Measurements from ENCODE around the gene CFAP73.
"Not testable (repeated sequence)": the region's sequence is repeated elsewhere in the genome, so short reads cannot be mapped to it uniquely, and the experiment has no call there.

CFAP73 gene

DNA sequence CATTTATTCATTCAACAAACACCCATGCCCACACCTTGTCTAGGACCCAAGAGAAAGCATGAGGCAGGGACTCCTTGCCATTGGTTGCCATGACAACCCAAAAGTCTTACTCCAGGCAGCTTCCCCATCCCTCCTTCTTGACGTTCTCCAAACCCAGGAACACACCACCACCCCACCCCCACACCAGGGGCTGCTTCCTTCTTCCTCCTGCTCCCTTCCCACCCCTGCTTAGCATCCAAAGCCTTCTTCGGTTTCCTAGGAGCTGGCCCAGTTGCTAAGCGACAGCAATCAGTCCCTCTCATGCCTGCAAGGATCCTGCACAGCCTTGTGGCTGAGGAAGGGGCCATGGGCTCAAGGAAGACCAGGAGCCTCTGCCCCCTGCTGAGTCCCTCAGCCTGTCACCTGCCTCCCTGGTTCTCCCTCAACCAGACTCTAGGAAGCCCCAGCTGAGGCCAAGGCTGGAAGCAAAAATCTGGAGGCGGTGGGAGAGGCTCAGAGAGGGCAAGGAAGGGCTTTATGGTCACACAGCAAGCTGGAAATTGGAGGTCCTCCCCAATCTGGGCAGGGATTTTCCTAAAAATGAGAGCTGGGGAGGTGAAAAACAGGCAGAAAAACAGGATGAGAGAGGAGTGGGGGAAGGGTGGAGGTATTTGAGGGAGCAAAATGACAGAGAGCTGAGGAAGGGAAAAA lies 29.4 kb upstream of the CFAP73 start:
- no peak for DNase-seq (ENCODE audit: low spot score)

DNA sequence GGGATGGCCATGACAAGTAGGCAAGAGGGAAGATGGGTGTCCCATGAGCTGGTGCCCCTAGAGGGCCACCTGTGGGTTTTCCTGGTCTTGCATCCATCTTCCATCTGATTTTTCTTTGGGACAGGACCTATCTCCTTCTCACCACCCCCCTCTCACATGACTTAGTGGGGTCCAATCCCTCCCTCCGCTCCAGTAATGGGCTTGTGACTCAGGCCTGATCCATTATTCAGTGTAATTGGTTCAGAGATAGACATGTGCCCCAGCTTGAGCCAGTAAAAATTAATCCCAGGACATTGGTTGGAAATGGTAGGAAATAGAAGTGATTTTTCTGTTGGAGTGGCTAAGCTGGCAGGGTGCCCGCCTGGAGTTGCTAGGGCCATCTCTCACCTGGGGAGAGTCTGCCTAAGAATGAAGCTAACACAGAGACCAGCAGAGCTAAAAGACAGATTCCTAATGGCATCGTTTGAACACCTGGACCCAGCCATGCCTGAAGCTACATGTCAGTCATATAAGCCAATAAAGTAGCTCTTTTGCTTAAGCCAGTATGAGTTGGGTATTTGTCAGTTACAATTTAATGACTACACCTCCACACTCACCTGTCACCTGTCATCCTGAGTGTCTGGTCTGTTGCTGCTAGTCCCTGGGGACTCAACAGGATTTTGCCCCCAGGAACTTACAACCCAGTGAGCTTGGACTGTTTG lies 28.7 kb upstream of the CFAP73 start:
- DNase-seq (ENCODE audit: low spot score), result no peak

DNA sequence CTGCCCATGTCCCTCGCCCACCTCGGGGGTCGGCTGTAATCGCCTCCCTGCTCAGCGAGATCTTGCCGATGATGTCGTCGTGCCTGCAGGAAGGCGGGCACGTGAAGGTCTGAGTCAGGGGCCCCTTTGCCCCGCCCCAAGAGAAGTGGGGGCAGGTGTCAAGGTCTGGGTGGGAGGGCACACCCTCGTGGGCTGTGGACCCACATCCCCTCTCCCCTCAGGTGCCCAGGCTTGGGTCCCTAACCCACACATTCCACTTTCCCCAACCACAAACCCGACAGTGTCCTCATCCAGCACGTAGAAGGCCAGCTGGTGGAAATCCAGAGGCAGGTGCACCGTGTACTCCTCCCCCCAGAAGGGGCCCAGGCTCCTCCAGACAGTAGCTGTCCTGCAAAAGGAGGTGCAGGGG lies 21.7 kb upstream of the CFAP73 start:
- DNase-seq (ENCODE audit: low spot score), result no peak

DNA sequence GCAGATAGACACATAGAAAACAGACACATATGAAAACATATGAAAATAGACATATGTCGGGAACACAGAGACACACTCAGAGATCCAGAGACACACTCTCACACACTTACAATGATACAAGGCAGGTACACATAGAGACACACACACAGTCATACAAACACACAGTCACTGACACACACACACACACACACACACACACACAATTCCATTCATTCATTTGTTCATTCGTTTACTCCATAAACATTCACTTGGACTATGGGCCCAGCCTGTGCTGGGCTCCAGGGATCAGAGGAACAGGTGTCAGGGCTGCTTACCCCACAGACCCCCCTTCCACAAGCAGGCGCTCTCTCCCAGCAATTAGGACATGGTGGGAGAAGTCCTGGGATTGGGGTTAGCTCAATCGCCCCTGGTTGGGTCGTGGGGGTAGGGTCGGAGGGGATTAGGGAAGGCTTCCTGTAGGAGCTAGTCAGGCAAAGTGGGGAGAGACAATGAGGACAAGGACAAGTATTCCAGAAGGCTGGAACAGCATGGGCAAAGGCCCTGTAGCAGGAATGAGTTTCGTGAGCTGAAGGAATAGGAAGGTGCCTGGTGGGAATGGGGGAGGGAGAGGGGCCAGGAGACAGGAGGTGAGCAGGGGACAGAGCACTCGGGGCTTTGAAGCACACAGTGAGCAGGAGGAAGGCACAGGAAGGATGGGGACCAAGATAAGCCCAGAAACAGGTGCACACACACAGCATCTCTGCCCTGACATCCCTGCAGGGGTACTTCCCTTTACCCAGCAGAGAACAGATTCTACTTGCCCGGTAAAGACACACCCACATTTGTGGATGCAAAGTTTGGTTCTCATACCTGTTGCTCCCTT lies 20.5 kb upstream of the CFAP73 start:
- DNase-seq (ENCODE audit: low spot score), result no peak

DNA sequence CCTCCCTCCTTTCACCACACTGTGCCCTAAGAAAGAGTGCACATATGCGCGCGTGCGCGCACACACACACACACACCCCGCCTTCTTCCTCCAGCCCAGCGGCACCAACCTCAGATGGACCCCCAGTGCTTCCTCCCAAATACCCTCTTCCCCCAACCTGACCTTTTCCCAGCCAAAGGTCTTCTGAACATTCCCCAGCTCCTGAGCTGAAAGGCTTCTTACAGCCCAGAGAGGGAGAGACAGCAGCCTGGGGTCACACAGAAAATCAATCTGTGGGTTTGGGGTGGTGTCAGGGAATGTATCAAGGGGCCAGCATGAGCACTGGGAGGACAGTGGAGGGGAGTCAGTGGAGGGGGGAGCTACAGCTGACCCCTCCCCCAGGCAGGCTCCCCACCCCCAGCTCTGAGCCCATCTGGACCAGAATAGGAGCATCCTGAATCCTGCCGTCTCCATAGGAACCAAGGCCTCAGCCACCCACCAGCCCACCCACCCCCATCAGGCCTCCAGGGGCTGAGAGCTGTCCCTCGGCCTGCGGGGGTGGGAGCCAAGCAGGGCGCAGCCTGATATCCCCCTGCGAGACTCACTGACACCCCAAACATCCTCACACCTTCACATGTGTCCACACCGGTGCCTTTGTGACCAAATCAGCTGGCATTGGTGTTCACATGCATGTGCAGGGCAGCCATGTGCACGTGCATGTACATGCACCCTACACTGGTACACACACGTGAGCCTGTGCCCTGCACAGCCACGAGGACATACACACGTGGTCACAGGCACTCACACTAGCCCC lies 19.7 kb upstream of the CFAP73 start:
- no peak for DNase-seq (ENCODE audit: low spot score)

DNA sequence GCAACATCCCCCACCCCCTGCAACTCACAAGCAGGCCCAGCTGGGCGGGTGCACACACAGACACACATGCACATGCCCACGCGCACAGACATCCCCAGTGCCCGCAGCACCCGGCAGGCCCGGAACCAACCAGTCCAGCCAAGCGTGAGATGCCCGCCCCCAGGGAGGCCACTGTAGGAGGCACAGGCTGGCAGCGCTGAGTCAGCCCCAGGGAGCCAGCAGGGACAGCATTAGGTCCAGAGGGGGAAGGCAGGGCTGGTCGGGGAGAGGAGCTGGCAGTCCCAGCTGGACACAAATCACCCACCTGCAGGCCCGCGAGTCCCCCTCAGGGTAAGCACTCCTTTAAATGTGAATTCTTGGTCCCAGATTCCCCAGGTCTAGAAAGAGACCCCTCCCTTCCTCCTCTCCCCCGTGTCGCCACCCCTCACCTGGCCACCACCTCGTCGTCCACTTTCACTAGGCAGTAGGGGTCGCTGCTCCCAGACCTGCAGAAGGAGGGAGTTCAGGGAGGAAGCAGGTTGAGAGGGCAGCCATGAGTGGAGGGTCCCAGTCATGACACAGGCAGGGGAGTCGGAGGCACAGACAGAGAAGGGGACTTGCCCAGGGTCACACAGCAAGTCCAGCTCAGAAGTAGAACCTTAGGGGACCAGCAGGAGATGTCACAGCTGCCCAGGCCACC lies 18.9 kb upstream of the CFAP73 start:
- no peak for DNase-seq (ENCODE audit: low spot score)

DNA sequence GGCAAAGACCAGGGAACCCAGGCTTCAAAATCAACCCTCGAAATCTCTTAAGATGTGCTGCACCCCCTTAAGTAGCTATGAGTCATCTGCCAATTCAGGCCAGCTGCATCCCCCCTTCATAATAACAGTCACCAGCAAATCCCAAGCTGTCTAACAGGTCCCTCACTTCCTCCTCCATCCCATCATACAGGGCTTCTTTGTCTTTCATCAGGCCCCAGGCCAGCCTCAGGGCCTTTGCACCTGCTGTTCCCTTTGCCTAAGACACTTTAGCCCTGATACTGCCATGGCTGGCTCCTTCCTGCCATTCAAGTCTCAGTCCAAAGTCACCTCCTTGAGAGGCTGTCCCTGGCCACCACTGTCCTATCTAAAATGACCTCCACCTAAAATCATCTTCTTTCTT lies 18.0 kb upstream of the CFAP73 start:
- no peak for DNase-seq (ENCODE audit: low spot score)

DNA sequence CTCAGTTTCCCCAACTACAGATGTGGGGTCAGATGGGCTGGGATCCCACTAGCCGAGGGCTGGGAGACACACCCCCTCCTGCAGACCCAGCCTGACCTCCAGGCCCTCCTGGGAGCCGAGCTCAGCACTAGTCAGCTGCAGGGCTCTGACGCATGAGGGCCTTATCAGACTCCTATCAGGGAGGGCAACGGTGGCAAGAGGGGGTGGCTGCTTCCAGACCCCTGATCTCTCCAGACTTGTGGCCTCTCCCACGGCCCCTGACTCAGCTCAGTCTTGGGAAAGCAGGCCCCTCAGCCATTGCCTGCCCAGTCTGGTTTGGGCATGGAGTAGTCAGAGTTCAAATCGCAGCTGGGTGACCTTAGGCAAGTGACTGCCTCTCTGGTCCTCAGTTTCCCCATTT lies 16.5 kb upstream of the CFAP73 start:
- DNase-seq (ENCODE audit: low spot score), result no peak

DNA sequence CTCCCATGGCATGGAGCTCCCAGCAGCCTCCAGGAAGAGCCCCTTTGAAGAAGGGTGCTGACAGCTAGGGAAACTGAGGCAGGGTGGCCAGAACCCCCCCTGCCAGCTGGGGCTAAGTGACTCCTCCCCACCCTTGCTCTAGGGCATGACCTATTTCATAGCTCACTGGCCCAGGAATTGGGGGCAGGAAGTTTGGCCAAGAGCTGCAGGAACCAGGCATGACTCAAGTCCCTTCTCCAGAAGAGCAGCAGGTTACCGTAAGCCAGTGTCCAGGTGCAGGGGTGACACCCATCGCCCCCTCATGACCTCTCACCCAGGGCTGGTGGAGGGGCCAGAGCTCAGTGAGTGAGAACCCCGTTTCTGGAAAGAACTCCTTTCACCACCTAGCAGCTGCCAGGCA lies 15.9 kb upstream of the CFAP73 start:
- no peak for DNase-seq (ENCODE audit: low spot score)

DNA sequence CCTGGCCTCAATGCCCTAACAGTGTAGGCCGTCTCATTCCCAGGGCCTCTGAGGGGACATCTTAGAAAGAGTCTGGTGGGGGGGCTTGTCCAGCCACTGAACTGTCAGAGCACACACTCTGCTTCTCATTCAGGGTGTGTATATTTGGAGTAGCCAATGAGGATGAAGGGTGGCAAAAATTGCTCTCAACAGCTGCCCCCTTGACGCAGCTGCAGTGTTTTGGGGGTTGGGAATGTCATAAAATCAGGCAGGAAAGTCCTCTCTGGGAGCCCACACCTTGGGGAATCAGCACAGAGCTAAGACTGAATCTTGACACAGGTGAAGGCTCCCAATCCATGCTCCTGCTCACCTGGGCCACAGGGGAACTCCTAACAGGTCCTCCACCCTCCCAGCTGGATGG lies 15.5 kb upstream of the CFAP73 start:
- no peak for DNase-seq (ENCODE audit: low spot score)

DNA sequence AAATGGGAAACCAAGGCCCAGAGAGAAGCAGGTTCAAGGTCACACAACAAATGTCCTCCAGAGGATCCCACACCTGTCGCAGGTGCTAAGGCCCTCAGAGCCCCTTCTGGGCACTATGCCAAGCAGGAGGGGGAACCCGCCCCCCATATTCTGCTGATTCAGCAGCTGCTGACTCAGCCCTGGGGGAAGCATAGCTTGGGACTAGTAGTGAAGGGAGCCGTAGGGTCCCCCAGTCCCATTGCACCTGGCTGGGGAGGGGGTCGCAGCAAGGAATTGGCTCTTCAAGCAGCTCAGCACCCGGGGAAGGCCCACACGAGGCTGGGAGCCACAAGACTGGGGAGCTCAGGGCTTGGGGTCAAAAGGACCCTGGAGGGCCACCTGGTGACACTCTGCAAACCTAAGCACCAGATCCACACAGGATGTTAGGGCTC lies 15.0 kb upstream of the CFAP73 start:
- no peak for DNase-seq (ENCODE audit: low spot score)

DNA sequence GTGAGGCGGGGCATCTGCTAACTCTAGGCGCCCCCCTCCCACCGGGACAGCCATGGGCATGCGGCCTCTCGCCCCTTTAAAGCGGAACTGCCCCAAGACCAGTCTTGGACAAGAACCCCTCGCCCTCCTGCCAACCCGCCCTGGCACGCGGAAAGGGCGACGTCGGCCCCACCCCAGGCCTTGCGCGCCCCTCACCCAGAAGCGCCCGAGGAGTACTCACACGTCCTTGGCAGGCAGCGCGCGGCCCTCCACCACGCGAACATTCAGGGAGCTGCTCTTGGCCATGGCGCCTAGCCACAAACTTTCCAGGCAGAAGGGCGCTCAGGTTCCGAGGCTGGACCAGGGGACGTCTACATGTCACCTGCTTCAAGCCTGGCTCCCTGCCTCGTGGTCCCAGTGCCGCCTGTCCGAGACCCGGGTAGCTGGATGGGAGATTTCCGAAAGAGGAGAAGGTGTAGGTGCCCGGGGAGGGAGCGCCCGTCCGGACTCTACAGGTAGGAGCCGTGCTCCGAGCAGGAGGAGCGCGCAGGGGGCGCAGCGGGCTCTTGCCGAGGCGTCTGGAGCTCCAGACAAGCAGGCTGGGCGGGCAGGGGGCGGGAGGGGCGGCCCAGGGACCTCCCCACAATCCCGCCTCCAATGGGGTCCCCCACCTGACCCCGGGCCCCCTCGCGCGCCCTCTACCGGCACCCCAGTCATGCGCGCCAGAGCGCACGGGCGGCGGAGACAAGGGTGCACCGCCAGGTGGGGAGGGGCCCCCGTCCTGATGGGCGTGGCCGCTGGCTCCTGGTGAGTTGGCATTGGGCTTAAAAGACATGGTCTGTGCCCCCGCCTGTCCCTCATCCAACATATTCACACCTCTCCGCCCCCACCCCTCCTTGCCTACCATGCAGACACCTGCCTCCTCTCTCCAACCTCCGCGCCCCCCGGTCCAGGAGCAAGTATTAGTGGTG lies 14.1 kb upstream of the CFAP73 start, which contains the start of gene RASAL1:
RASAL1 (minus strand) TSS at position 584 of the 950 bp plus-strand sequence; CDS start at position 285, 299 bp downstream.
- DNase-seq (ENCODE audit: low spot score), result no peak

DNA sequence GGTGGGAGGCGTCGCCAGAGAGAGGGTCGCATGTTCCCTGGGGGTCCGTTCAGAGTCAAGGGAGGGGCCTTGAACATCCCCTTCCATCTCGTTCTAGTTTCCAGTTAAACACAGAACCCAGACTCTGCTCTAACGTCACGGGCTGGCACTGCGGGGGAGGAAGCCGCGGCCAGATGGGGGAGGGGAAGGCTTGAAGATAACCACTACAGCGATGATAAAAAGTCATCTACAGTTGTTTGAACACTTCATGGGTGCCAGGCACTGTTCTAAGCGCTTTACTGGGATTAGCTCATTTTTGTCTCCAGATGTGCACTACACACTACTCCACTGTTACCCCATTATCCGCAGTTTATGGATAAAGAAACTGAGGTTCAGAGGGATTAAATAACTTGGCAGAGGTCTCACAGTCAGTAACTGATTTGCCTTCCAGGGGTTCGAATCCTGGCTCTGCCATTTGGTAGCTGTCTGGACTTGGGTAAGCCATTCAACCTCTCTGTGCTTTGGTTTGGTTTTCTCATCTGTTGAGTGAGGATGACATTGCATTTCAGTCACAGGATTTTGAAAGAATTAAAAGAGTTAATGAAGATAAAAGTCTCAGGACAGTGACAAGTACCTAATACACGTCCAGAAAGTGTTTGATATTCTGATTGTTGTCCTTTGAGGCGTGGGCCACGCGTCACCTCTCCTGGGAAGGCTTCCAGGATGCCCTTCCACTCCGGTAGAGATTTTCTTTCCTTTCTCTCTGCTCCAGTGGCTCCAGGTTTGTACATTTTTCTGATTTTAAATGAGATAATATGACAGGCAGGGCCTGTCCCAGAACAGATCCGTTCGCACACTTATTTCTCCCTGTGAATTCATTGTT lies 13.2 kb upstream of the CFAP73 start:
- DNase-seq (ENCODE audit: low spot score), result no peak

DNA sequence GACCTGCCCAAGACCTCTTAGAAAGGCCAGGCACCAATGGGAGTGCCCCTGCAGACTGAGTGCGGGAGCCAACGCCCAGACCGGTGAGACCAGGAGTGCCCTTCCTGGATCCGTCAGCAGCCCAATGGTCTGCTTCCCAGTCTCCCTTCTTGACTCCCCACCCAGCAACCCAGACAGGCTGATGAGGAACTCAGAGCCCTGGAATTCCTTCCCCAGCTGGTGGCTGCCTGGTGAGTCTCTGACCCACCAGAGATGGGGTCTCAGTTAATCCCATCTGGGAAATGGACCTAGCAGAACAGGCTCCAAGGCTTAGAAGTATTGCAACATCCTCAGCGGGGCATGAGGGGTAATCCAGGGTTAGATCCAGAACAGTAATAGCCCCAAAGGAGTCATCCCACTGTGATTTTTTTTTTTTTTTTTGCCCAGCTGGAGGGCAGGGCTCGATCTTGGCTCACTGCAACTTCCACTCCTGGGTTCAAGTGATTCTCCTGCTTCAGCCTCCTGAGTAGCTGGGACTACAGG lies 12.5 kb upstream of the CFAP73 start:
- DNase-seq (ENCODE audit: low spot score), result no peak

DNA sequence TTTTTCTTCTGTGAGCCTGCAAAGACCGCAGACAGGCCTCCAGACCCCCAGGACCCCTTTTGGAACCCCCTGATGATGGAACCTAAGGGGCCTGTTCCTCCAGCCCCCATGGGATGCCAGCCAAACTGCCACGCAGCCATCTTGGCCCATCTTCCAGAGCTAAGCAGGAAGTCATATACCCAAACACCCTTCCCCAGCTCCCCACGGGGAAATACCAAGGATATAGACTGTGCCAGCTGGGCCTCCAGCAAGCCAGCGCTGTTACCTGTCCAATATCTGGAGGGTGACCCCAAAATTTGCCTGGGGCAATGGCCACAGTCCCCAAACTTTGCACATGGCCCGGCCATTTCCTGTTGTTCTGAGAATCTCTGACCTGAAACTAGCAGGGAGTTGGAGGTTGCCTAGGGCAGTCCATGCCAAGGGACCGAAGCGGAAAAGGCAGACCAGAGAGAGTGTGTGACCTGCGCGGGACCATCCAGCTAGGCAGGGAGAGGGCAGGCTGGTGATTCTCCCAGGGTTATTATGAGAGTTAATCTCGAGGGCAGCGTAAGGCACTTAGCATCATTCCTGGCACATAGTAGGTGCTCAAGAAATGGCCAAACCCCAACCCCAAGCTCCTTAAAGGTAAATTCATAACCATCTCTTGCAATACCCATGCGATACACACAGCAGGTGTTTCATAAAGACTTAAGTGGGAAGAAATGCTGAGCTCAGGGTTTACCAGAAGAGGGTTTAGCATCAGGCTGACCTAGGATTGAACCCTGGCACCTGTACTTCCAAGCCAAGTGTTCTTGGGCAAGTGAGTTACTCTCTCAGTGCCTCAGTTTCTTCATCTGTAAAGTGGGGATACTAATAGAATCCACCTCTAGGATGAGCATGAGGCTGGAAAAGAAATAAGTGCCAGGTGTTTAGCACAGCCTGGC lies 11.4 kb upstream of the CFAP73 start:
- no peak for DNase-seq (ENCODE audit: low spot score)

DNA sequence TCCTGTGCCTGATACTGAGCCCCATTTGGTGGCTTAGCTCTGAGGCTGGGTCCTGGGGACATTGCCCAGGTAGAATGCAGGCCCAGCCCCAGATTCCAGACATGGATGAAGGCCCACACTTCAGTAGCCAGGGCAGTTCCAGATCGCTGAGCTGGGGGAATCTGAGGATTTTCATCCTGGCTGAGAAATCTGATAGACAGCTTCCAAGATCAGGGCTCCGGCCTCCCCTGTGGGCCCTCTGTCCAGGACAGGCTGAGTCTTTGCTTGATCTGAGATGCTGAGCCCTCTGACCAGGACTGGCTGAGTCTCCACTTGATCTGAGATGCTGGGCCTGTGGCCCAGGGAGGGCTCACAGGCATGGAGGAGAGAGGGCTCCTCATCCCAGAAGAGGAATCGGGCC lies 10.7 kb upstream of the CFAP73 start:
- DNase-seq (ENCODE audit: low spot score), result no peak

DNA sequence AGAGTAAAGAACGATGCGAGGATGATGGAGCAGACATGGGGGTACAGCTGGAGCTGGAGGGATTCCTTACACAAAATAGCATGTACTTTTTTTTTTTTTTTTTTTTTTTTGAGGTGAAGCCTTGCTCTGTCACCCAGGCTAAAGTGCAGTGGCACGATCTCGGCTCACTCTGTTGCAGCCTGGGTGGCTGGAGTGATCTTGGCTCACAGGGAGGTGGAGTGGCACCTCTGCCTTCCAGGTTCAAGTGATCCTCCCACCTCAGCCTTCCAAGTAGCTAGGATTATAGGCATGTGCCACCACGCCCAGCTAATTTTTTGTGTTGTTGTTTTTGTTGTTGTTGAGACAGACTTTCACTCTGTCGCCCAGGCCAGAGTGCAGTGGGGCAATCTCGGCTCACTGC lies 8.8 kb upstream of the CFAP73 start:
- DNase-seq (ENCODE audit: low spot score), result no peak

DNA sequence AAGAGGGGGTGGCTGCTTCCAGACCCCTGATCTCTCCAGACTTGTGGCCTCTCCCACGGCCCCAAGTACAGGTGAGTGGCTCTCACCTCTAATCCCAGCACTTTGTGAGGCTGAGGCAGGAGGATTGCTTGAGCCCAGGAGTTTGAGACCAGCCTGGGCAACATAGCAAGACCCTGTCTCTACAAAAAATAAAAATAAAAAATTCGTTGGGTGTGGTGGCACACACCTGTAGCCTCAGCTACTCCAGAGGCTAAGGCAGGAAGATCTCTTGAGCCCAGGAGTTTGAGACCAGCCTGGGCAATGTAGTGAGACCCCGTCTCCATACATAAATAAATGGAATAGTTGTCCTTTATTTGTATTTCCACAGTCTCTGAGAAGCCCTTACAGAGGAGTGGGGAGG lies 7.8 kb upstream of the CFAP73 start:
- not testable (repeated sequence) for DNase-seq (ENCODE audit: low spot score)

Measured in AG08395 (cell line).